Activated T-cell treated with anti-CD3 and anti-CD28 coated beads, Interleukin-2, amount 50 U/mL, for 24 hours (primary cell): ENCODE results near the gene PAMR1.

Experiments used
- DNase-seq: peaks from one replicate; pipeline ENCODE4 v3.0.0-alpha.2; 2020
- H3K27ac Mint-ChIP-seq: 2 replicates; pipeline ENCODE4 v1.8.0; 2020; ENCODE audit warnings: mild to moderate bottlenecking, mixed read lengths
- H3K27me3 Mint-ChIP-seq: 2 replicates; pipeline ENCODE4 v1.8.0; 2020; ENCODE audit warnings: mixed read lengths
- H3K36me3 Mint-ChIP-seq: 2 replicates; pipeline ENCODE4 v1.8.0; 2020; ENCODE audit warnings: low read depth, mixed read lengths
- H3K4me1 Mint-ChIP-seq: 2 replicates; pipeline ENCODE4 v1.8.0; 2020; ENCODE audit warnings: low read depth, mixed read lengths
- H3K4me3 Mint-ChIP-seq: 2 replicates; pipeline ENCODE4 v1.8.0; 2020; ENCODE audit warnings: mild to moderate bottlenecking, moderate library complexity, mixed read lengths
- H3K9me3 Mint-ChIP-seq: 2 replicates; pipeline ENCODE4 v1.8.0; 2020; ENCODE audit warnings: mixed read lengths

PAMR1 gene

GRCh38 chr11:35525501-35526175, at the start of gene PAMR1:
Gene PAMR1, minus strand, starts transcription at chr11:35525616. Its CDS starts 31 bp downstream, at chr11:35525585.
- no peak for DNase-seq
- H3K27me3 Mint-ChIP-seq: peaks cover 85% of the 10 kb centered on the region
- H3K4me3 Mint-ChIP-seq: no peak within 1 kb of the TSS
- H3K9me3 Mint-ChIP-seq: no peaks in the 10 kb centered on the region
- H3K36me3 Mint-ChIP-seq: no peaks in the 10 kb centered on the region
- peaks cover 6% of the 10 kb centered on the region for H3K4me1 Mint-ChIP-seq
- no peak within 1 kb of the TSS for H3K27ac Mint-ChIP-seq

- no peak overlapping the region for H3K4me3 Mint-ChIP-seq
- peaks cover 3% of the 10 kb centered on the region for H3K9me3 Mint-ChIP-seq
- no peak for DNase-seq
These were observed 46.3 kb upstream of the PAMR1 start for GRCh38 chr11:35571696-35572095.

GRCh38 chr11:35567737-35568465, 42.5 kb upstream of the PAMR1 start:
- Mint-ChIP-seq H3K27ac (no peak overlapping the region), H3K4me1 (no peaks in the 10 kb centered on the region), H3K9me3 (peaks cover 3% of the 10 kb centered on the region), H3K27me3 (peaks cover 17% of the 10 kb centered on the region), H3K36me3 (no peaks in the 10 kb centered on the region), H3K4me3 (no peak overlapping the region)
- no peak for DNase-seq

More at GRCh38 chr11:35571696-35572095, 46.3 kb upstream of the PAMR1 start:
- H3K27ac Mint-ChIP-seq: no peak overlapping the region
- H3K36me3 Mint-ChIP-seq: no peaks in the 10 kb centered on the region
- peaks cover 19% of the 10 kb centered on the region for H3K27me3 Mint-ChIP-seq
- H3K4me1 Mint-ChIP-seq: no peaks in the 10 kb centered on the region

- Mint-ChIP-seq H3K27ac (no peak overlapping the region), H3K4me1 (no peaks in the 10 kb centered on the region), H3K27me3 (peaks cover 23% of the 10 kb centered on the region), H3K36me3 (no peaks in the 10 kb centered on the region), H3K4me3 (no peak overlapping the region), H3K9me3 (peaks cover 3% of the 10 kb centered on the region)
- DNase-seq: no peak
These were observed 41.5 kb upstream of the PAMR1 start for GRCh38 chr11:35566885-35567284.

- H3K27me3 Mint-ChIP-seq: peaks cover 24% of the 10 kb centered on the region
- no peaks in the 10 kb centered on the region for H3K36me3 Mint-ChIP-seq
- no peak overlapping the region for H3K4me3 Mint-ChIP-seq
- no peak overlapping the region for H3K27ac Mint-ChIP-seq
- H3K9me3 Mint-ChIP-seq: peaks cover 3% of the 10 kb centered on the region
- no peak for DNase-seq
- H3K4me1 Mint-ChIP-seq: no peaks in the 10 kb centered on the region
These were observed 40.8 kb upstream of the PAMR1 start for GRCh38 chr11:35566181-35566580.

- H3K36me3 Mint-ChIP-seq: no peaks in the 10 kb centered on the region
- no peak for DNase-seq
- H3K27me3 Mint-ChIP-seq: peaks cover 33% of the 10 kb centered on the region
These were observed 38.8 kb upstream of the PAMR1 start for GRCh38 chr11:35564245-35564595.

GRCh38 chr11:35563484-35564244, 38.2 kb upstream of the PAMR1 start:
- no peak overlapping the region for H3K4me3 Mint-ChIP-seq
- DNase-seq: no peak
- no peak overlapping the region for H3K27ac Mint-ChIP-seq
- peaks cover 34% of the 10 kb centered on the region for H3K27me3 Mint-ChIP-seq
- peaks cover 3% of the 10 kb centered on the region for H3K9me3 Mint-ChIP-seq
- H3K36me3 Mint-ChIP-seq: no peaks in the 10 kb centered on the region
- no peaks in the 10 kb centered on the region for H3K4me1 Mint-ChIP-seq

More at GRCh38 chr11:35564245-35564595, 38.8 kb upstream of the PAMR1 start:
- peaks cover 3% of the 10 kb centered on the region for H3K9me3 Mint-ChIP-seq
- no peak overlapping the region for H3K4me3 Mint-ChIP-seq
- H3K4me1 Mint-ChIP-seq: no peaks in the 10 kb centered on the region
- H3K27ac Mint-ChIP-seq: no peak overlapping the region

- Mint-ChIP-seq H3K36me3 (no peaks in the 10 kb centered on the region), H3K4me3 (no peak overlapping the region), H3K9me3 (no peaks in the 10 kb centered on the region), H3K4me1 (no peaks in the 10 kb centered on the region), H3K27me3 (peaks cover 43% of the 10 kb centered on the region), H3K27ac (no peak overlapping the region)
- no peak for DNase-seq
These were observed 34.5 kb upstream of the PAMR1 start for GRCh38 chr11:35559949-35560348.

GRCh38 chr11:35558513-35558912, 33.1 kb upstream of the PAMR1 start:
- H3K4me3 Mint-ChIP-seq: no peak overlapping the region
- DNase-seq: no peak
- no peaks in the 10 kb centered on the region for H3K9me3 Mint-ChIP-seq
- no peak overlapping the region for H3K27ac Mint-ChIP-seq
- no peaks in the 10 kb centered on the region for H3K4me1 Mint-ChIP-seq
- H3K36me3 Mint-ChIP-seq: no peaks in the 10 kb centered on the region
- peaks cover 48% of the 10 kb centered on the region for H3K27me3 Mint-ChIP-seq

- Mint-ChIP-seq H3K36me3 (no peaks in the 10 kb centered on the region), H3K27me3 (peaks cover 38% of the 10 kb centered on the region), H3K9me3 (no peaks in the 10 kb centered on the region), H3K4me3 (no peak overlapping the region), H3K27ac (no peak overlapping the region), H3K4me1 (no peaks in the 10 kb centered on the region)
- no peak for DNase-seq
These were observed 30.1 kb upstream of the PAMR1 start for GRCh38 chr11:35555488-35555887.

GRCh38 chr11:35554491-35555437, 29.3 kb upstream of the PAMR1 start:
- DNase-seq: no peak
- no peak overlapping the region for H3K4me3 Mint-ChIP-seq
- no peaks in the 10 kb centered on the region for H3K36me3 Mint-ChIP-seq
- peaks cover 31% of the 10 kb centered on the region for H3K27me3 Mint-ChIP-seq
- no peaks in the 10 kb centered on the region for H3K4me1 Mint-ChIP-seq
- no peak overlapping the region for H3K27ac Mint-ChIP-seq
- no peaks in the 10 kb centered on the region for H3K9me3 Mint-ChIP-seq

GRCh38 chr11:35553831-35554230, 28.4 kb upstream of the PAMR1 start:
- H3K9me3 Mint-ChIP-seq: no peaks in the 10 kb centered on the region
- no peaks in the 10 kb centered on the region for H3K4me1 Mint-ChIP-seq
- H3K36me3 Mint-ChIP-seq: no peaks in the 10 kb centered on the region
- H3K27me3 Mint-ChIP-seq: peaks cover 36% of the 10 kb centered on the region
- no peak for DNase-seq
- H3K27ac Mint-ChIP-seq: no peak overlapping the region
- no peak overlapping the region for H3K4me3 Mint-ChIP-seq

GRCh38 chr11:35553021-35553420, 27.6 kb upstream of the PAMR1 start:
- no peaks in the 10 kb centered on the region for H3K4me1 Mint-ChIP-seq
- DNase-seq: no peak
- no peak overlapping the region for H3K4me3 Mint-ChIP-seq
- no peaks in the 10 kb centered on the region for H3K36me3 Mint-ChIP-seq
- H3K27ac Mint-ChIP-seq: no peak overlapping the region
- H3K27me3 Mint-ChIP-seq: peaks cover 40% of the 10 kb centered on the region
- no peaks in the 10 kb centered on the region for H3K9me3 Mint-ChIP-seq

GRCh38 chr11:35552616-35553015, 27.2 kb upstream of the PAMR1 start:
- DNase-seq: no peak
- H3K4me1 Mint-ChIP-seq: no peaks in the 10 kb centered on the region
- no peak overlapping the region for H3K27ac Mint-ChIP-seq
- H3K9me3 Mint-ChIP-seq: no peaks in the 10 kb centered on the region
- no peak overlapping the region for H3K4me3 Mint-ChIP-seq
- H3K36me3 Mint-ChIP-seq: no peaks in the 10 kb centered on the region
- peaks cover 43% of the 10 kb centered on the region for H3K27me3 Mint-ChIP-seq
